NCI-H748 treated with DMSO at 0.1 percent for 48 hours (cell line): Measurements from ENCODE around the gene NPLOC4.
A peak's percentile ranks its signal among the peaks of the same experiment; 100 is the strongest.
"Not testable (repeated sequence)": the region's sequence is repeated elsewhere in the genome, so short reads cannot be mapped to it uniquely, and the experiment has no call there.

ENCODE experiments used
- DNase-seq: peaks from one replicate; lab custom pipeline; 2025; lab: John Stamatoyannopoulos, UW

The NPLOC4 gene

GRCh38 chr17:81631482-81631881, 5.4 kb downstream of the NPLOC4 start:
- DNase-seq, result no peak

GRCh38 chr17:81630274-81630673, 6.6 kb downstream of the NPLOC4 start:
- no peak for DNase-seq

- no peak for DNase-seq
Observed at GRCh38 chr17:81621494-81622130, 15.3 kb downstream of the NPLOC4 start.

GRCh38 chr17:81618307-81618706, 18.6 kb downstream of the NPLOC4 start:
- DNase-seq, result not testable (repeated sequence)

DNA sequence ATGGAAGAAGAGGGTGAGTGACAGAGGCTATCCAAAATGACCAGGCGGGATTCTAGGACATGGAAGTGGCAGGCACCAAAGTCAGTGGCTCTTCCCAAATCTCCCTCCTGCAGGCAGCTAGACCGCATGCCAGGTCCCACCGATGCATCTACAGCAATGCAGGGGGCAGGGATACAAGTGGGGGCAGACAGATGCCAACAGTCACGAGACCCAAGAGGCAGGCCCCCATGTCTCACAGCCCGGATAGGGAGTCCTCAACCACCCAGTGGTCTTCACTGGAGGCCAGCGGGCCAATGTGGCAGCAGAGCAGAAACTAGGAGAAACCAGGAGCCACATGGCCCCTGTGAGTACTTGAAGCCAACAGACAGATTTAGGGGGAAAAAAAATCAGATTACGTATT, 20.0 kb downstream of the NPLOC4 start:
- no peak for DNase-seq

DNA sequence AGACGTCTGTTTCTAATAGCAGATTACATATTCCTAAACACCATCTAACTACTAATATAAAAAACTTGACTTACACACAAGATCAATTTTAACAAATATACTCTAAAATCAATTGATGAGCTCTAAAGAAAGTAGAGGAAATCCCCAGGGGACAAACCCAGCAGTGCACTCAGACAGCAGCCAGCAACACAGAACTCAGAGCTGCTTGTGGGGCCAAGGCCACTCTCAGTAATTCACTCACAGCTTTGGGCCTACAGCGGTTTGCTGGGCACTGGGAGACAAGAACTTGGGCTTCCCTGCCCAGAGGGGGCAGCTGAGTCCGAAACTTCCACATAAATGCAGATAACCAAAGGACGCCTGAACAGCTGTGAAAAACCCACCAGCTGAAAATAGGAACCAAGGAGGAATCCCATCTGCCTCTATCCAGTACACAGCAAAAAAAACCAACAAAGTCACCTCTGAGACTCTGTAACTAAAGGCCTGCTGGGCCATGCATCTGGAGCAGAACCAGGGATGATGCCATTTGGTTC, 21.4 kb downstream of the NPLOC4 start:
- no peak for DNase-seq

DNA sequence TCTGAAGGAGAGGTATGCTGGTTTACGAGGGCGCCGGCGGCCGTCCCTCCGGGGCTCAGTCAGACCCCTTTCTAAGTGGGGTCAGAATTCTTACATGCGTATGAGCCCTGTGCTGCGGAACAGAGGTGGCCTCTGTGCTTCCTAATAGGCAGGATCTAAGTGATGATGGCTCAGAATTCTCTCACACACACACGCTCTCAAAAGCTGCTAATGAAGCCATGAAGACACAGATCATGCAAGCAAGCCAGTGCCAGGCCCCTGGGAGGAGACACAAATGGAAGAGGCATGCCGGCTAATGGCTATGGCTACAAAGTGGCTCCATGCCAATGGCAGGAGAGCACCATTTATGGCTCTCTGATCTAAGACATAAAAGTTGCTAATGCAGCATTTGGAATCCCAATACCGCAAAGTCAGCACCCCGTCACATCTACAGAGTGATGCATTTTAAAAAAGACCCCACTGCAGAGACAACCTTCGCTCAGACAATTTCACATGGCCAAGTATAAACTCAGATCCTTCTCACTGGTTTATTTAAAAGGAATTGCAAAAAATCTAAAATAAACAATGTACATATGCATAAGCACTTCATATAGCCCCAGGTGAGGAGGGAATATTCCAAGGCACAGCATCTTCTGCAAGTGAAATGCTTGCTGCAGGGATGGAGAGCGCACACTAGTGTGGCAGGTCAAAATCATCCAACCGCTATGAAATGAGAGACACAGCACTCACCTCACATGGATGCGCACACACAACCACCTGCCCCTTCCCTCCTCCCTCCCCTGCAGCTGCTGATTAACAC, 24.5 kb downstream of the NPLOC4 start:
- DNase-seq, result no peak

DNA sequence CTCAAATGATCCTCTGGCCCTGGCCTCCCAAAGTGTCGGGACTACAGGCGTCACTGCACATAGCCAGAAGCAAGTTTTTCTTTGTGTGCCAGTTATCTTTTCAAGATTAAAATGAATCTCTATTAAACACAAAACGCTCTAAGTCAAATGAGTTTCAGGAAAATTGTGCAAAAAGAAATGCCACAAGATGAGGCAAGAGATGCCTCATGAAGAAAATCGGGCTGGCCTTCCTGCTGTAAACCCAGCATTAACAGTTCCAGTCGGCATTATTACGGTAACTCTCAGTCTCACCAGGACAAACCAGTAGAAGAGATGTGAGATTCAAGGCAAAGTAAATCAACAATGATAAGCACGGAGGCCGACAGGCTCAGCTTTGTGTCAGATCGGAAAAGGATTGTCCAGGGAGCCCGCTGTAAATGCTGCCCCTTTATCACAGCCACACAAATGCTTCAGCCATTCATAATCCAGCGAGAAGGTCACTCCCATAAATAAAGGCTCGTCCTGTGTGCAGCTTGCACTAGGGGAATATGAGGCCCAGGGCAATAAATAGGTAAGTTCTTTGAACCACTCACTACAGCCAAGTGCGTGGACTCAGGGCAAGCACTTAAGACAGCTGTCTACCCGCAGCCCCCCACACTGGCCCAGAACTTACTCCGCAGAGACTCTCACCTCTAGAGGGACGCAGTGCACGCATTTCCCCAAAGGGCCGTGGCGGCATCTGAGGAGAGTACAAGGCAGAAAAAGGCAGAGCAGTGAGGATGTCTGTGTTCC, 27.2 kb downstream of the NPLOC4 start:
- no peak for DNase-seq

- DNase-seq, result no peak
Observed at GRCh38 chr17:81608605-81609004, 28.3 kb downstream of the NPLOC4 start.

DNA sequence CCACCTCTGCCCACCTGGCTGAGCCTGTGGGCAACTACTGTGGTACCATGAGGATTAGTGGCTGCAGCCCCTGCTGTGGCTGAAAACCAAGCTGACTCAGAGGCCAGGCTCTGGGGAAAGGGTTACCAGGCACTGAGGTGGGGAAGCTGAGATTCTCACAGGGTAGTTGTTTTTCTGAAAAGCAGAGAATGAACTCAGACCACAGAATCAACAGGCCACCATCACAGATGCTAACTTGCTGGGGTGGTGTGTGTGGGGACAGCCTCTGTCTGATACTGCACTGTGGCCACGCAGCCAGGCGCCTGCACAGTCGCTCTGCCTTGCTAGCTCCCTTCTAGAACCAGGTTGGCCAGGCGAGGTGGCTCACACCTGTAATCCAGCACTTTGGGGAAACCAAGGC, 28.8 kb downstream of the NPLOC4 start:
- no peak for DNase-seq

DNA sequence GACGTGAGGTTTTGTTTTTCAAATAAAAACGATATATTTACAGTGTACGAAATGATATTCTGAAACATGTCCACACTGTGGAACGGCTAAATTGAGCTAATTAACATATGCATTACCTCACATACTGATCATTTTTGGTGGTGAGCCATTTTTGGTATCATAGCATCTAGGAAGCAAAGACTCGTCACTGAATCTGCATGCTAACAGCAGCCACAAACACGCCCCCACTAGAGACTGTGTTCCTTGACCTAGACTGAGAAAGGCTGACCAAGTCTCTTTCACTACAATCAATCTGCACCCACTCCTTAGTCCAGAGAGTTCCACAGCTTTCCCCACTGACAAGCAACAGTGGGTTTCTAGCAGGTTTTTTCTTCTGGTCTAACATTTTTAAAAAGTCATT, 29.5 kb downstream of the NPLOC4 start:
- DNase-seq, result no peak

- no peak for DNase-seq
Observed at GRCh38 chr17:81603846-81604610, 32.9 kb downstream of the NPLOC4 start.

GRCh38 chr17:81601525-81602120, 35.3 kb downstream of the NPLOC4 start:
- peak; percentile 46 for DNase-seq

DNA sequence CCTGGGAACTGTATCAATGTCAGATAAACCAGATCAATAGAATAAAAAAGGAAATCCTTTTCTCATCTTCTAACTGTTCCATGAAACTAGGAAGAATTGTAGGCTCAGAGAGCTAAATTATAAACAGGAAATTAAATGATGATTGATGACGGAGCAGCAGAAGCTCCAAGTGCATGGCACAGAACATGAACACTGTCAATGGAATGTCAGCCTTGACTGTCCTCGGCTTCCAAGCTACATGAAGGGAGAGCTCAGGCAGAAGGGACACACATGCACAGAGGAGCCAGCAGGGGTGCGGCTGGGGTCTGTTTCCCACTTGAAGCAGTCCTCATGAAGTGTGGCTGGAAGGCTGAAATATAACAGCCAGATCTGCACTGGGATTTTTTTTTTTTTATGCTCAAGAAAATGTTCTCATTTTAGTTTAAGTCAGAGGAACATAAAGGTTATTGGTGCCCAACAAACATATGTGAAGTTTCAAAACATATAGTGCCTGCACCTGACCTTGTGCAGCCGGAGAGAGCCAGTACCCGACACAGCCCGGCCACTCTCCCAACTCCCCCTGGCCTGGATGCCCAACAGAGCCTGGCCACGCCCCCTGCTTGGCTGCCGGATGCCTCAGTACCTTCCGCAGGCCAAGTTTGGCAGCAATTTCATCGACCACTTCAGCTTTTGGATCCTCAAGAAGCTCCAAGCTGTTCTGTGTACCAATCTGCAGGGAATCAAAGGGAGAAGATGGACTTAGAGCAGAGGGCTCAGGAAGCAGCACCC, 37.0 kb downstream of the NPLOC4 start:
- no peak for DNase-seq

GRCh38 chr17:81593105-81593871, 43.6 kb downstream of the NPLOC4 start:
- no peak for DNase-seq

DNA sequence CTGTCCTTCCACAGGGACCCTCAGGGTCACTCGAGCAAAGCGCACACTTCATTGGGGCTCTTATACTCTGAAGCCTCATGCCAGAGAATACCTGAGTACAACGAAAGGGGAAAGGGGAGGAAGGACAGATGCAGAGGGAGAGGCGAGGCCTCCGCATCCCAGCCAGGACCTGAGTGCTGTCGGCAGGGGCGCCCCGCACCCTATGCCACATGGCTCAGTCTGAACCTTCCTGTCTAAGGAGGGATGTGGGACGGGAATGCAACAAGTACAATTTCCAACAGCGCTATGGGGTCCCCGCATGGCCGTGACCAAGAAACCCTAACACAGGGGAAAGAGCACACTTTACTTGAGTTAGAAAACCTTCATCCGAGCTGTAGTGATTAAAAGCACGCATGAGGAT, 44.9 kb downstream of the NPLOC4 start:
- DNase-seq, result no peak

DNA sequence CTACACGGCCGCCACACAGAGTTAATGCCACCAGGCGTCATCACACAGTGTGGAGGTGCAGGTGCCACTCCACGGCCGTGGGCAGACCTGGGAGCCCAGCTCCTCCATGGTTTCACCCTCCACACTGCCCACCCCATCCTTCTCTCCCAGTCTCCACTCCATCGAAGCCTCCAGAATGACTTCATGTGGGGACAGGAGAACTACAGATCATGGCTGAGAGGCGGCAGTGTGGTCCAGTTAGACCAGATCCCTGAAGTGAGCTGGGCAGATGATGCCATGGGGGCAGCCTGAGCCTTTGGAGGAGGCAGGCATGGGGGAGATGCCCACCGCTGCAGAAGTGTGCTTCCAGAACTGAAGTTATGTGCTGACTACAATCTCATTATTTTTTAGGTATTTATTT, 46.8 kb downstream of the NPLOC4 start:
- no peak for DNase-seq

- no peak for DNase-seq
Observed at GRCh38 chr17:81589612-81590011, 47.3 kb downstream of the NPLOC4 start.

DNA sequence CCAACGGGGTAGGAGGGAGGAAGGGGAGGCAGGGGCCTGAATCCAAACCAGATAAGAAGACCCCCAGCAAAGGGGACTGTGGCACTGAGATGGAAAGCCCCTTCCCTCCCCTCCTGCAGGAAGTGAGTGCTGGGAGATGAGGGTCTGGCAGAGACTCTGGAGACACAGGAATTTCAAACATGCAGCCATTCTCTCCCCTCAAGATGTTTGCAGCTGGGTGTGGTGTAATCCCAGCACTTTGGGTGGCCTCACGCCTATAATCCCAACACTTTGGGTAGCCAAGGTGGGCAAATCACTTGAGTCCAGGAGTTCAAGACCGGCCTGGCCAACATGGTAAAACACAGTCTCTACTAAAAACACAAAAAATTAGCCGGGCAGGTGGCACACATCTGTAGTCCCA, 50.8 kb downstream of the NPLOC4 start:
- no peak for DNase-seq

GRCh38 chr17:81584771-81585170, 52.1 kb downstream of the NPLOC4 start:
- DNase-seq, result not testable (repeated sequence)
